TTC549 (cell line): ENCODE results near the gene SHROOM3.
A peak's percentile ranks its signal among the peaks of the same experiment; 100 is the strongest.

Experiments used
- FAIRE-seq: peaks from 2 replicates; lab custom pipeline; 2012; peaks lifted over from hg19 to GRCh38; lab: Jason Lieb, UNC

The SHROOM3 gene

GRCh38 chr4:76494871-76495590 is 60.0 kb downstream of the SHROOM3 start:
- no peak for FAIRE-seq

GRCh38 chr4:76498550-76498949 is 63.5 kb downstream of the SHROOM3 start:
- FAIRE-seq: no peak

- no peak for FAIRE-seq
These were observed 64.4 kb downstream of the SHROOM3 start for GRCh38 chr4:76499461-76499860.

- FAIRE-seq: no peak
These were observed 67.9 kb downstream of the SHROOM3 start for GRCh38 chr4:76502886-76503285.

DNA sequence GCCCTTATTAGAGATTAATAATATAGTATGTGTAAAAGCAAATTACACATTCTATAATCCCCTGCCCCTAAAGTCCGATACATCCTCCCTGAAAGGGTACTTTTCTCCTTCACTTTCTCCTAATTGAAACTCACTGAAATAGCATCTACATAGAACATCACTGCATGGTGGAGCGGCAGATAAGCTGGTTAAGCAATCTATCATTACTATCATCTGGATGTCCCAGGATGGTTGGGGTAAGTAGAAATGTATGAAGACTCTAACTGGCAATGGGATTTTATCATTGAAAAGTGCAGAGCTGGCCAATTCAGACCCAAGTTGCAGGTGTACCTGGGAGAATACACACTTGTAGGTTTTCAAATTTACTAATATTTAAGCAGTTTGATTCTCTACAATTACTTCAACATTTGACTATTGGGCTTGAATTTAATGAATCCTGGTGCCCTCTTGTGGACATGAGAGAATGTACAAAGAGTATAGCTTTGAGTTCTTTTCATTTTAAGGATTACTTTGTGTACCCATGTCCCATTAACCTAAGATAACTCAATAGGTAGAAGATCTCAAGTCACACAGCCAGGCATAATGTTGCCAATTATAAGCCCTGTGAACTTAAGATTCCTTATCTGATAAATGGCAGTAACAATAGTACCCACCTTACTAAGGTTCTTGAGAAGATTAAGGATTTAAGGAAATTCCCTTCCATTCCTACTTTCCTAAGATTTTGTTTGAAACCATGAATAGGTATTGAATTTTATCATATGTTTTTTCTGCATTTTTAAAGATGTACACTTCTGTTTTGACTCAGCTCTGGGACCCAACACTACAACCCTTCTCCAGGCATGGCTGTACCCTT is 69.8 kb downstream of the SHROOM3 start:
- peak; percentile 85 for FAIRE-seq

- FAIRE-seq: no peak
These were observed 76.9 kb downstream of the SHROOM3 start for GRCh38 chr4:76511947-76512346.

DNA sequence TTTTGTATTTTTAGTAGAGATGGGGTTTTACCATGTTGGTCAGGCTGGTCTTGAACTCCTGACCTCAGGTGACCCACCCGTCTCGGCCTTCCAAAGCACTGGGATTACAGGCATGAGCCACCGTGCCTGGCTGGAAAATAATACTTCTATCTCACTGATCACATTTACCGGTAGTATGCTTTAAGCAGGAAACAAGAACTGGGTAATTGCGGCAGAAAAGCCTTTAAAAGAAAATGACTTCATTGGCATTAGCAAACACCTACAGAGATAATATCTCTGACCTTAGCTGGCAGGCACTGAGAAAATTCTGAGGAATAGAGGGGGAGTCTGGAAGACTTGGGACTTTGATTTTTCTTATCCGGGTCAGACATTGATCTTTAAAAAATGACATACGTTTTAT is 78.5 kb downstream of the SHROOM3 start:
- no peak for FAIRE-seq

DNA sequence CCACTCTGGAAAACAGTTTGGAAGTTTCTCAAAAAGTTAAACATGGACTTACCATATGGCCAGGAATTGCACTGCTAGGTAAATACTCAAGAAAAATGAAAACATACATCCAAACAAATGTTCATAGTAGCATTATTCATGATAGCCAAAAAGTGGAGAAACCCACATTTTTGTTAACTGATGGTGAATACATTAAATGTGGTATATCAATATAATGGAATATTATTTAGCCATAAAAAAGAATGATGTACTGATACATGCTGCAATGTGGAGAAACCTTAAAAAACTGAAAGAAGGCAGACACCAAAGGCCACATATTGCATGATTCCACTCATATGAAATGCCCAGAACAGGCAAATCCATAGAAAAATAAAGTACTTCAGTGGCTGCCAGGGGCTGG is 79.1 kb downstream of the SHROOM3 start:
- no peak for FAIRE-seq

DNA sequence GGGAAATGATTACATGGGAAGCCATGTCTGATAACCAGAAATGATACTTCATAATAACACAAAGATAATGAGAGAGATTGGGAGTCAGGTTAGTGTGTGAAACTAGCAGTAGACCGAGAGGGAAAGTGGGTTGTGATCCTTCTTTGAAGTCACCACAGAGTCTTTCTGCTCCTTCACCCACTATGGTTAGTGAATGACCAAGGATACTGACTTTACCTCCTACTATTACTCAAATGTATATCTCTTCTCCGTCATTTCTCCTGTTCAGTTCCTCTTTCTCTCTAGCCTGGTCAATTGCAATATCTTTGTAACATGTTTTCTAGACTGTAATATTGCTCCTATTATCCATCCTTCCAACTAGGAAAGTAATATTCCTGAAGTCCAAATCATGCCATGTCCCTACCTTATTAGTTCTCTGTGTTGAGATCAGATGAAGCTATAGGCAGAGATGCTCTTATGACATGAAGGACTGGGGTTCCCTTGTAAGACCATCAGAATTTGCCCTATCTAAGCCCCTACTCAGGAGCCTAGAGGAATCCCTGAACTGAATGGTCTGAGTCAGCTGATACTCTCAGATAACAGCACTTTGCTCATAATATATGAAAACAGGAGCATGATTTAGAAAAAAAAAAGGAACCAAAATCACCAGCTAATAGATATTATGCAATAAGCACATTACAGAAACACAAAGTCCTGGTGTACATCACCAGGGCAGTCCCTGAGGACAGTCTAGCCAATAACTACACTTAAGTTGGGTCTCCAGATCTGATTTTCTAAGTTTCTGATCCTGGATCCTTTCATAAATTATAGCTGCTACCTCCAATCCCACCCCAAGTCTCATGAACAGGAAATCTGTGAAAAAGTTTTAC is 81.2 kb downstream of the SHROOM3 start:
- no peak for FAIRE-seq

- FAIRE-seq: no peak
These were observed 83.2 kb downstream of the SHROOM3 start for GRCh38 chr4:76518241-76518640.

DNA sequence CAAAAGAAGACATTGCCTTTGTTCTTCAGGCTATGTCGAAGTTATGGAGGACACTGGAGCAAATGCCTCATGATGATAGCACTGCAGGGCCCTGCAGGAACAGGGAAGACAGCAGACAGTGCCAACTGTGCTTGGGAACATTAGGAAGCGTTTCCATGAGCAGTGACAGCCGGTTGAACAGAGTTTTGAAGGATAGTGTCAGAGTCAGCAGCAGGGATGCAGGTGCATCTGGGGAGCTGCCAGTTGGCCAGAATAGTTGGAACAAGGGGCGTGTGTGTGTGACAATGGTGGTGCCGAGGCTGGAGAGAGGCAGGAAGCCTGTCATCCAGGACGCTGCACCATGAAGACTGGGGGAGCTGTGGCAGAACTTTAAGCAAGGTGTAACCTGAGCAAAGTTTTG is 88.6 kb downstream of the SHROOM3 start:
- no peak for FAIRE-seq

- FAIRE-seq: no peak
These were observed 90.7 kb downstream of the SHROOM3 start for GRCh38 chr4:76525751-76526150.

DNA sequence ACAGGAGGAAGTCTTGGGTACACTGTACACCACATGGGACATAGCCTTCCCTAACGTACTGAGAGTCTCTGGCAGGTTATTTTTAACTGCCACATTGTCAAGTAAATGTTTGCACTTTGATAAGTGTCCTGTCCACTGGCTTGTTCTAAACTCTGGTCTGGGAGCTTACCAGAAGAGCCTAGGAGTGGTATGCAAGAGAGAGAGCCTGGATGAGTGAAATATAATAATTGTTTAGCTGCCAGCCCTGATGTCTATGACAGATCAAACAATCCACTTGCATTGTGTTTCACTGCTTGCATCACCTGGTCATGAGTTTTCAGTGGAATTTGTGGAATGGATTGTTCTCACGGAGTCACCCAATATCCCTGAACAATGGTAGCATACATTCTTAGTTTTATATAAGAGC is 91.6 kb downstream of the SHROOM3 start:
- FAIRE-seq: no peak

DNA sequence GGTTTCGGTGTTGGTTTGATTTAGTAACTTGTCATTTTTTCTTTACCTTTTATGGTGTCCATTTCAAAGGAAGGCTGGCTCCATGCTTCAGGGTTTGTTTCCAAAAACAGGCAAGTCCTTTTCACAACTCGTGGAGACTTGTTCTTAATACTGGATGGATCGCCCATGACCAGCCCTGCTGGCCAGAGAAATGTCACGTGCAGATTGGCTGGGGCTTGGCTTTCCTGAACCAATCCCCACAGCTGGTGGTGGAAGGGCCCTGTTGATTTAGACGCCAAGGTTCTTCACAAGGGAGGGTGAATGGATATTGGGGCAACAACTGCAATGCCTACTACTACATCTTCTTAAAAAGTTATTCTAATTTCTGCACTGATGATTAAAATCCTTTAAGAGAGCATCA is 92.6 kb downstream of the SHROOM3 start:
- no peak for FAIRE-seq

DNA sequence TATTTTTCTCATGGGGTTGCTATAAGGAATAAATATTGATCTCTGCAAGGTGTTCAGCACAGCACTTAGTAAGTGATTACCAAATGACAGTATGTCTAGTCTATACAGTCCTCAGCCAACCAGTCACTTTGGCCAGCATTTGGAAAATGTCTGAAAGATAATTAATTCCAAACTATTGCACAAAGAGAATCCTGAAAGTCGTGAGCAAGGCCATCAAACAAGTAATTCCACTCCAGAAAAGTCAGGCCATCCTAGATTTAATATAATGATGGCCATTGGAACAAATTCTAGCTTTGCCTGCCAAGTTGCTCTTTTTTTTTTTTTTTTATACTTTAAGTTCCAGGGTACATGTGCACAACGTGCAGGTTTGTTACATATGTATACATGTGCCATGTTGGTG is 96.6 kb downstream of the SHROOM3 start:
- no peak for FAIRE-seq

DNA sequence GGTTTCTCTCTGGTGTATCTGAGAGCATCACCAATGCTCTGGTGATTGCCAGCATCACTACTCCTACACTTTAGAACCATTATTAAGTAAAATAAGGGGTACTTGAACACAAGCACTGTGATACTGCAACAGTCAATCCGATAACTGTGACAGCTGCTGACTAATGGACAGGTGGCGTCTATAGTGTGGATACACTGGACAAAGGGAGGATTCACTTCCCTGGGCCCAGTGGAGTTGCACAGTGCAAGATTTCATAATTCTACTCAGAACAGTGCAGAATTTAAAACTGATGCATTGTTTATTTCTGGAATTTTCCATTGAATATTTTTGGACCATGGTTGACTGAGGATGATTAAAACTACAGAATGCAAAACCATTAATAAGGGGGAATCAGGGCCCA is 97.8 kb downstream of the SHROOM3 start:
- FAIRE-seq: no peak

GRCh38 chr4:76533314-76533713 is 98.3 kb downstream of the SHROOM3 start:
- no peak for FAIRE-seq

DNA sequence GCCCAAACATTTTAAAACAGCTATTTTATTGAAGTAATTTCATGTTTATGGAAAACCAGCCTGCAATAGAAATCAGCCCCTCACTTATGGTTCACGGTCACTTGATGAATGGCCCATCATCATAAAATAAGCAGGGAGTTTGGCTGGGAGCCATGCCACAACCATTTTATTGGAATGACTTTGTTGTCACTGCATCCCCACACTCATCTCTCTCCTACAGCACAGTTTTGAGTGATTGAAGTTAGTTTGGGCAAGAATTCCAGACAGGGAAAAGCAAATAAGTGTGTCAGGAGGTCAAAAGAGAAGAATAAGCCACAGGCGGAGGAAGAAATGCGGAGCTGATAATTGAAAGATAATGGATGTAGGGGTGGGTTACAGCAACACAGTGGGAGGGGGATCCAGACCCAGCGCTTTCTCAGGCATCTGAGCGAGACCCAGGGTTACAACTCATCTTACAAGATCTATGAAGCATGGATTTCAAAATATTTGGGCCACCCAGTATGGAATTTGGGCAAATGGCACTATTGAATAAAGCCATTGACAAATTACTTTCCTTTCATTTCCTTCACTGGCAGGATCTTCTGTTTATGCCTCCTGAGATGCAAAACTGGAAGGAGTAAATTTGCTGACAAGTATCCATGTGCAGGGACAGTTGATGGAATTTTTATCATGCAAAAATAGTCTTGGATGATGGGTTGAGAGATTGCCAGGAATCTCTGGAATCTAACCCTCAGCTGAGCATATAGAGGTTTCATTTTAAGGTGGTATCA is 100.8 kb downstream of the SHROOM3 start:
- no peak for FAIRE-seq

DNA sequence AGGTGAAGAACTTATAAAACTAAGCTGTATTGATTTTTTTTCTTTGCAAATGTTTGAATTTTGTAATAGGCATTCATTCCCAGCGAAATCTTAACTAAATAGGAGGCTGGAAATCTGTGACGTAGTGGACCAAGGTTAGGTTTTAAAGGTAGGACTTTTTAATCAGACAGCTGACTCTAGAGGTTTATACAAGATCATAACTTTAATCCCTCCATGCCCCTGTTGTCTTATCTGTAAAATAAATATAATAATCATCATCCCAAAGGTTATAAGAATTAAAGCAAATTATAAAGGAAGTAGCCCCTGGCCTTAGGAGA is 101.3 kb downstream of the SHROOM3 start:
- FAIRE-seq: no peak

DNA sequence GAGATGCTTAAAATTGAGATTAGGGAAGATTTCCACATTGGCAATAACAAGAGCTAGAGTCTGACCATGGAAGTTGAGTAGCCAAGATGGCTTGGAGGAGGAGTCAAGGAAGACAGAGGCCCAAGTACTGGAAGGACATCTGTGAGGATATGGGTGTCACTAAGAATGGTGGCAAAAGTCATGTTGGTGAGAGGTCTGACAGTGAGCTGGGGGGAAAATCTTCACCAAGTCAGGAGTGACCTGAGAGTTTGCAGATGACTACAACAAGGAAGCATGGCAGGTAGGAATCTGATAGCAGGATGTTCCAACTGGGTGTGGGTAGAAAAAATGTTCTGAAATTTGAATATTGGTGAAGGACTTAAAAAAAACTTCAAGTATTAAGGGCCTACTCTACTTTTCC is 103.3 kb downstream of the SHROOM3 start:
- no peak for FAIRE-seq

- no peak for FAIRE-seq
These were observed 105.0 kb downstream of the SHROOM3 start for GRCh38 chr4:76539979-76540378.

DNA sequence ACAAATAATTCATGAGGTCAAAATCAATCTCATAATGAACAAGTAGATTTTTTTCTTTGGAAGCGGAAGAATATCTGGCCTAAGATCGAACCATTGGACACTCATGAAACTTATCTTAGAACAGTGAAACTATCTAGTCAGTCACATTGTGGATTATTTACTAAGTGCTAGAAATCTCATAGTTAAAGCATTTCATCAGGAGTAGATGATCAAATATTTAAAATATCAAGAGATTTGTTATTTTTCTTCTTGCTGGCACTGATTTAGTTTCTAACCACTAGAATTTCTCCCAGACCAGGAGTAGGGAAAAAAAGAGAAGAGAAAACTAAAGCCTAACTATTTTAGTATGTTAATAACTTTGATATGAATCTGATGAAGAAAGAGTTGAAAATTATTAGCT is 105.5 kb downstream of the SHROOM3 start:
- FAIRE-seq: no peak
